Pancreas (tissue), 10 donors: Measurements from ENCODE around the gene OSBPL2. TPM values are rescaled to one million over a fixed set of nuclear protein-coding genes. Genes with fewer than 3 reads are reported as not detected.

Experiments
- ATAC-seq, 4 donors: fragments of 200-7000 bp; cut with Tn5 transposase; one replicate each; pipeline versions ENCODE4 v1.8.0 to v1.9.1; 2020; ENCODE audit warnings: mild to moderate bottlenecking in 4 of 4, moderate library complexity in 4 of 4
- DNase-seq, 6 donors: peaks; one replicate each; pipeline ENCODE4 v3.0.0-alpha.2; 2020
- FAIRE-seq: peaks from 2 replicates; lab custom pipeline; 2012; peaks lifted over from hg19 to GRCh38; lab: Jason Lieb, UNC
- H3K27ac ChIP-seq, 4 donors: fragments of 200-600 bp; sonication (generic); 1 replicate in 3 of 4; 2 replicates in 1 of 4; pipeline versions ENCODE4 v1.5.0 to v1.8.0; 2020
- H3K27me3 ChIP-seq, 4 donors: fragments of 200-600 bp; one replicate each; pipeline ENCODE4 v1.8.0; 2021
- H3K36me3 ChIP-seq, 3 donors: fragments of 200-600 bp; sonication (generic) in 1 of 3; one replicate each; pipeline versions ENCODE4 v1.5.0 to v1.8.0; 2020 to 2021
- H3K4me1 ChIP-seq, 3 donors: fragments of 200-600 bp; one replicate each; pipeline ENCODE4 v1.8.0; 2021
- H3K4me3 ChIP-seq, 4 donors: fragments of 200-600 bp; sonication (generic) in 2 of 4; one replicate each; pipeline versions ENCODE4 v1.5.0 to v1.8.0; 2020 to 2021
- H3K9me3 ChIP-seq, 4 donors: fragments of 200-600 bp; one replicate each; pipeline ENCODE4 v1.8.0; 2021
- WGBS, 2 donors: extraction: QIAGEN DNeasy Blood & Tissue Kit; methylation state at CpG; one replicate each; pipeline ENCODE4 v1.1.7; 2013; 5-methylcytosine and 5-hydroxymethylcytosine counted together
- intact Hi-C, 3 donors: fragments of 100-400 bp; cut with DNase I; formaldehyde crosslinking; loops; one replicate each; pipeline versions ENCODE4 v1.11.1 to v1.14.2; 2022
- polyA plus RNA-seq, 2 donors: library from polyadenylated mRNA; stranded (reverse); fragments of 200-250 nt; gene quantifications; one replicate each; pipeline ENCODE4 v1.2.3, GENCODE V29; 2013
- total RNA-seq, 6 donors: library from RNA; stranded (reverse); fragmentation: NEBNext Ultra II Directional in 4 of 6; extraction: Animal tissue kit (Norgen Biotek cat#: 25700) in 4 of 6; gene quantifications; one replicate each; pipeline versions ENCODE4 v1.2.1 to v1.2.4, GENCODE V29; 2021 to 2023
- TF ChIP-seq, protein P1 (sequence below), 4 donors: fragments of 200-600 bp; sonication (generic) in 3 of 4; IDR thresholded peaks; one replicate each; pipeline versions ENCODE4 v1.5.0 to v1.8.0; 2021; ENCODE audit warnings: antibody characterized with exemption in 4 of 4
- donor health status: healthy with polysubstance abuse.
- donor health status: DM: no; HTN: no; CAD: no; lungs with moderate emphysema.
- donor health status: DM: no; HTN: no; CAD: no.
- donor health status: control.
- donor health status: control.
- donor health status: Bipolar disorder and iron deficiency.
- donor health status: DM: yes; HTN: yes; CAD: no.
- donor health status: DM: no; HTN: no; CAD: no.
- donor health status: DM: no; HTN: no; CAD: no.
- donor health status: DM: yes; HTN: yes; CAD: no.

OSBPL2 gene
- total RNA-seq (10 to 100 TPM; 42.4 to 56.8 (median 49.2) TPM), polyA plus RNA-seq (10 to 100 TPM; 33.3 to 34.6 TPM)

DNA sequence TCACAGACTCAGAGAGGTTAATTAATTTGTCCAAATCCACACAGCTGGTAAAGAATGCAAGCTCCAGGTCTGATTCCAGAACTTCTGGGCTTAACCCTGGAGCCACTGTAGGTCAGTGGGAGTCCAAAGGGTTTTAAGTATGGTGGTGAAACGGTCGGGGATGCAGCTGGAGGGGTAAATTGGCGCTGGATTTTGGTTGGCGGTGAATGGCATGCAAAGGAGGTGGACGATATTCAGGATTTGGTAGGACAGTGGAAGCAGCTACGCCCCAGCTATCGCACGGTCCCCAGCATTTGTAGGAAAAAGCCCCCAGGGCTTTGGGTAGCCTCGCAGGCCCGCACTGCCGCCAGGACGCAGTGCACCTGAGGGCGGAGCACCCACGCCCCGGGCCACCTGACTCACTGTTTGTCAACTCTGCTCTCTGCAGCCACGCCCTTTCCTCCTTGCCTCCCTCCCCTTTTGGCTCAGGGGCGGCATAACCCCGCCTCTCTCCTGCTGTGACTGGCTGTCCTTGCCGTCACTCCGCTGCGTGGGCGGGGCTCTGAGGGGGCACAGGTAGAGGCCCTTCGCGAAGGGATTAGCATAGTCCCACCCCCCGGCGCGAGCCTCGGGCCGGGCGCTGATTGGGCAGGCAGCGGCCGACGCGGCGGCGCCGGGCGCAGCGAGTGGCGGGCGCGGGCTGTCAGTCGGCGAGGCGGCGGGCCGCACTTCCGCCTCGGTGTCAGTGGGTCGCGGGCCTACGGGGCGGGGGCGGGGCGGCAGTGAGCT lies at the start of gene OSBPL2:
TSS of gene OSBPL2 (plus strand) at position 721 of the 768 bp plus-strand sequence. CDS start 17,664 bp downstream, outside the sequence.
- no peak for FAIRE-seq
- H3K27ac ChIP-seq: peak within 1 kb of the TSS; percentile 83 to 86 (median 85)

DNA sequence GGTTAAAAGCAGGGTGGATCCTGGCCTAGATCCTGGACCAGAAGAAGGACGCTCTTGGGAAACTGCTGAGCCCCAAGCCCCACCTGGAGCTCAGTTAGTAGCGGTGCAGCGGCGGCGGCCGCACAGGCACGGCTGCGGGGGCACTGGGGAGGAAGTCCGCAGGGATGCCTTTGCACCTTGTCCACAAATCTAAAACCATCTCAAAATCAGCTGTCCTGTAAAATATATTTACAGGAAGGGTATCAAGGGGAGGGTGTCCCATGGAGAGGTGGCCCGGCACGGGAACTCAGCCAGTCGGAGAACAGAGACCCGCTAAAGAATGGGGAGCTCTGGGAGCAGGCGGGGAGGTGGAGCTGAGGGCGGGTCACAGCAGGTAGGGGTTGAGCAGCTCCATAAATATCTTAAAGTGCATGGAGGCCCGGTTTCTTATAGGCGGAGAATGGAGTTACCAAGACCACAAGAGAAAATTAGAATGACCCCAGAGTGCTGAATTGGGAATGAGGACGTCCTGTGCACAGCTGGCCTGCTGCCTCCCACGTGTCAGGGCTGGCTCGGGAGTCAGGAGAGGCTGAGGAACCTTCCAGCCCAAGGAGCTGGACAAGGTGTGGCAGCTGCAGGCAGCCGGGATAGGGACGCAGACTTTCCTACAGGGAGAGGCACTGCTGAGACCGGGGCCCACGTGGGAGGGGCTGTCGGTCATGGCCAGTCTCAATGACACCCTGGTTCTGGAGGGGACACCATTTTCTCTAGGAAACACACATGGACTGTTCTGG lies 47.5 kb upstream of the OSBPL2 start:
- FAIRE-seq (no peak), DNase-seq (peak in 3 of 6 donors; percentile 12 to 50 (median 41)), ATAC-seq (no peak)
- intact Hi-C loops: no loop called here
- Histone ChIP-seq H3K4me3 (no peak overlapping the region), H3K4me1 (no peaks in the 10 kb centered on the region), H3K27me3 (no peaks in the 10 kb centered on the region), H3K9me3 (no peaks in the 10 kb centered on the region), H3K36me3 (peaks cover 0 to 7% (median 0%) of the 10 kb centered on the region in 3 donors), H3K27ac (no peak overlapping the region)
- TF ChIP-seq, protein P1, sequence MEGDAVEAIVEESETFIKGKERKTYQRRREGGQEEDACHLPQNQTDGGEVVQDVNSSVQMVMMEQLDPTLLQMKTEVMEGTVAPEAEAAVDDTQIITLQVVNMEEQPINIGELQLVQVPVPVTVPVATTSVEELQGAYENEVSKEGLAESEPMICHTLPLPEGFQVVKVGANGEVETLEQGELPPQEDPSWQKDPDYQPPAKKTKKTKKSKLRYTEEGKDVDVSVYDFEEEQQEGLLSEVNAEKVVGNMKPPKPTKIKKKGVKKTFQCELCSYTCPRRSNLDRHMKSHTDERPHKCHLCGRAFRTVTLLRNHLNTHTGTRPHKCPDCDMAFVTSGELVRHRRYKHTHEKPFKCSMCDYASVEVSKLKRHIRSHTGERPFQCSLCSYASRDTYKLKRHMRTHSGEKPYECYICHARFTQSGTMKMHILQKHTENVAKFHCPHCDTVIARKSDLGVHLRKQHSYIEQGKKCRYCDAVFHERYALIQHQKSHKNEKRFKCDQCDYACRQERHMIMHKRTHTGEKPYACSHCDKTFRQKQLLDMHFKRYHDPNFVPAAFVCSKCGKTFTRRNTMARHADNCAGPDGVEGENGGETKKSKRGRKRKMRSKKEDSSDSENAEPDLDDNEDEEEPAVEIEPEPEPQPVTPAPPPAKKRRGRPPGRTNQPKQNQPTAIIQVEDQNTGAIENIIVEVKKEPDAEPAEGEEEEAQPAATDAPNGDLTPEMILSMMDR (IDR thresholded peaks at IDR 0.05): no peak
- 86 to 91% methylated on average over 25 of the region's 25 CpGs for WGBS, 2 donors

More for the DNA sequence above, at the start of gene OSBPL2:
- 2% methylated on average over 46 to 55 of the region's 55 CpGs for WGBS, 2 donors
- Histone ChIP-seq H3K27me3 (no peaks in the 10 kb centered on the region), H3K4me3 (peak within 1 kb of the TSS; percentile 15 to 70 (median 60)), H3K4me1 (peaks cover 31 to 48% (median 31%) of the 10 kb centered on the region in 3 donors), H3K36me3 (no peaks in the 10 kb centered on the region), H3K9me3 (no peaks in the 10 kb centered on the region)
- TF ChIP-seq, protein P1 (IDR thresholded peaks at IDR 0.05): no peak
- ATAC-seq (peak; percentile 91 to 97 (median 92)), DNase-seq (peak; percentile 99 to 100 (median 100))
- intact Hi-C loops: no loop called here

DNA sequence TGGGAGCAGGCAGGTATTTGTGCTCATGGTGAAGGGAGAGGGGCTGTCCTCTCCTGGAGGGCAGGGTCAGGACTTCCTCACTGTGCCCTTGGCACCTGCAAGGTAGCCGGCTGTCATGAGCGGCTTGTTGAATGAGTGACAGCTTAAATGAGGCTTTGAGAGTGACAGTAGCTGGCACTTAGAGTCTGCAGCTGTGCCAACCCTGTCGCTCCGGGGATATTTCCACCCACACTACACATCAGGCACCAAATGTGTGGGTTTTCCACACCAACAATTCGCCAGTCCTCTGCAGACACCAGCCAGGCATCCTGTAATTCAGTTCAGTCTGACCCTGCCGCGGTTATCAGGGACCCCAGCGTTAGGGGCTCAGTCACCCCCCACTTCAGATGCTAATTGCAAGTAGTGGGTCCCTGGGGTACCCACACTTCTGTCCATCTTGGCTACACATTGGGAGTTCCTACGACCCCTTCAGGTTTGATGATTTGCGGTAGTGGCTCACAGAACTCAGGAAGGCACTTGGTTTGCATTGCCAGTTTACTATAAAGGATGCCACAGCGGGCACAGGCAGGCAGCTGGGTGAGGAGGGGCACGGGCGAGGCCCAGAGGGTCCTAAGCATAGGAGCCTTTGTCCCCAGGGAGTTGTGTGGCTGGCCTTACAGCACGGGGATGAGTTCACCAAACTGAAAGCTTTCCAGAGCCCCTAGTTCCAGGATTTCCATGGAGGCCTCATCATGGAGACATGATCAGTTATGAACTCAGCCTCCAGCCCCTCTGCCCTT lies 46.4 kb upstream of the OSBPL2 start:
- 77 to 78% methylated on average over 14 of the region's 14 CpGs for WGBS, 2 donors
- no peaks in the 10 kb centered on the region for H3K4me1 ChIP-seq
- no peaks in the 10 kb centered on the region for H3K9me3 ChIP-seq
- intact Hi-C loops: no loop called here
- TF ChIP-seq, protein P1 (IDR thresholded peaks at IDR 0.05): no peak
- peak in 3 of 6 donors; percentile 6 to 27 (median 26) for DNase-seq
- no peak overlapping the region for H3K4me3 ChIP-seq
- no peak for ATAC-seq
- H3K27me3 ChIP-seq: no peaks in the 10 kb centered on the region
- no peak for FAIRE-seq
- peaks cover 0 to 14% (median 0%) of the 10 kb centered on the region in 3 donors for H3K36me3 ChIP-seq
- no peak overlapping the region for H3K27ac ChIP-seq

DNA sequence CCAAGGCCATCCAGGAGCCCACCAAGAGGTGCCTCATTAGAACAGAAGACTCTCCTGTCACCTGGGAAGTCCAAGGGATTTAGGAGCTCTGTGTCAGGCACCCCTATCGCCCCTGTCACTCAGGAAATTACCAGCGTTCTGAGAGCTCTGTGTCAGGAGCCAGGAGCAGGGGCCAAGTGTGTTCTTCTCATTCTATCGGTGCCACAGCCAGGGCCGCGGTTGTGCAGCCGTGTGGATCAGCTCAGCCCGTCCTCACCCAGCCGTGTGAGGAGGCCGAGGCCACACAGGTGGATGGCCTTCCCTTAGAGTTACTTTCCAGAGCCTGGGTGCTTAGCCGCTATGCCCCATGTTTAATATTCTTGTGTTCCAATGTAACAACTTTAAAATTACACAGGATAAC lies 45.7 kb upstream of the OSBPL2 start:
- H3K9me3 ChIP-seq: no peaks in the 10 kb centered on the region
- no peak overlapping the region for H3K4me3 ChIP-seq
- no peaks in the 10 kb centered on the region for H3K4me1 ChIP-seq
- peaks cover 0 to 17% (median 0%) of the 10 kb centered on the region in 3 donors for H3K36me3 ChIP-seq
- H3K27me3 ChIP-seq: no peaks in the 10 kb centered on the region
- no peak for FAIRE-seq
- intact Hi-C loops: no loop called here
- WGBS, 2 donors: 79 to 81% methylated on average over 10 of the region's 10 CpGs
- H3K27ac ChIP-seq: no peak overlapping the region
- TF ChIP-seq, protein P1 (IDR thresholded peaks at IDR 0.05): no peak
- DNase-seq: peak in 3 of 6 donors; percentile 2 to 29 (median 20)
- ATAC-seq: no peak
